H9 (cell line): ENCODE measurements around the gene DAGLB. TPM values are rescaled to one million over a fixed set of nuclear protein-coding genes. Genes with fewer than 3 reads are reported as not detected.

Source experiments
- DNase-seq: peaks from one replicate; pipeline ENCODE4 v3.0.0-alpha.2; 2017
- H2AFZ ChIP-seq: one replicate; pipeline ENCODE4 v1.6.1; 2013; ENCODE audit warnings: mild to moderate bottlenecking, low read length, control low read depth, moderate library complexity
- H2AK5ac ChIP-seq: 2 replicates; pipeline ENCODE4 v1.6.1; 2013; ENCODE audit warnings: low read length, control low read depth, mixed read lengths; ENCODE audit not compliant: insufficient read length
- H2BK120ac ChIP-seq: one replicate; pipeline ENCODE4 v1.6.1; 2013; ENCODE audit warnings: low read depth, mild to moderate bottlenecking, low read length, control low read depth, inconsistent platforms; ENCODE audit not compliant: poor library complexity, severe bottlenecking
- H2BK12ac ChIP-seq: 2 replicates; pipeline ENCODE4 v1.6.1; 2013; ENCODE audit warnings: low read length, control low read depth, mixed read lengths, low read depth; ENCODE audit not compliant: insufficient read length
- H2BK15ac ChIP-seq: 2 replicates; pipeline ENCODE4 v1.6.1; 2013; ENCODE audit warnings: low read depth, low read length, control low read depth
- H2BK20ac ChIP-seq: one replicate; pipeline ENCODE4 v1.6.1; 2013; ENCODE audit warnings: low read depth, mild to moderate bottlenecking, low read length, control low read depth, inconsistent platforms; ENCODE audit not compliant: poor library complexity, severe bottlenecking
- H2BK5ac ChIP-seq: 2 replicates; pipeline ENCODE4 v1.6.1; 2013; ENCODE audit warnings: low read length, control low read depth, mixed read lengths; ENCODE audit not compliant: insufficient read length
- H3K14ac ChIP-seq: 2 replicates; pipeline ENCODE4 v1.6.1; 2013; ENCODE audit warnings: low read length, control low read depth; ENCODE audit not compliant: insufficient read depth
- H3K18ac ChIP-seq: 2 replicates; pipeline ENCODE4 v1.6.1; 2013; ENCODE audit warnings: low read depth, mild to moderate bottlenecking, mixed read lengths, low read length, control low read depth; ENCODE audit not compliant: insufficient read length
- H3K23ac ChIP-seq: 2 replicates; pipeline ENCODE4 v1.6.1; 2013; ENCODE audit warnings: low read length, control low read depth, mixed read lengths, low read depth; ENCODE audit not compliant: insufficient read length
- H3K23me2 ChIP-seq: 2 replicates; pipeline ENCODE4 v1.6.1; 2013; ENCODE audit warnings: low read depth, mild to moderate bottlenecking, mixed read lengths, low read length, control low read depth; ENCODE audit not compliant: insufficient read length, poor library complexity, severe bottlenecking
- H3K27ac ChIP-seq: 2 replicates; pipeline ENCODE4 v1.5.1; 2013; ENCODE audit warnings: low read length, control low read depth, mixed read lengths, low read depth; ENCODE audit not compliant: insufficient read length
- H3K27me3 ChIP-seq: 2 replicates; pipeline ENCODE4 v1.6.1; 2013; ENCODE audit warnings: low read length, control low read depth, inconsistent platforms; ENCODE audit not compliant: insufficient read depth
- H3K4ac ChIP-seq: 2 replicates; pipeline ENCODE4 v1.6.1; 2013; ENCODE audit warnings: low read depth, mild to moderate bottlenecking, control low read depth, inconsistent platforms, low read length, moderate library complexity
- H3K4me1 ChIP-seq: 2 replicates; pipeline ENCODE4 v1.6.1; 2013; ENCODE audit warnings: low read length, control low read depth, inconsistent platforms; ENCODE audit not compliant: insufficient read depth
- H3K4me2 ChIP-seq: 2 replicates; pipeline ENCODE4 v1.6.1; 2013; ENCODE audit warnings: low read length, control low read depth, mixed read lengths; ENCODE audit not compliant: insufficient read length, insufficient read depth
- H3K56ac ChIP-seq: 2 replicates; pipeline ENCODE4 v1.6.1; 2013; ENCODE audit warnings: low read depth, mild to moderate bottlenecking, mixed read lengths, low read length, control low read depth; ENCODE audit not compliant: insufficient read length
- H3K79me1 ChIP-seq: 2 replicates; pipeline ENCODE4 v1.6.1; 2013; ENCODE audit warnings: low read depth, mild to moderate bottlenecking, moderate library complexity, low read length, control low read depth, inconsistent platforms; ENCODE audit not compliant: insufficient read depth, poor library complexity, severe bottlenecking
- H3K79me2 ChIP-seq: 2 replicates; pipeline ENCODE4 v1.6.1; 2013; ENCODE audit warnings: low read length, control low read depth, inconsistent platforms; ENCODE audit not compliant: insufficient read depth
- H3K9ac ChIP-seq: 2 replicates; pipeline ENCODE4 v1.6.1; 2013; ENCODE audit warnings: low read length, control low read depth, mixed read lengths; ENCODE audit not compliant: insufficient read length; ENCODE audit errors: extremely low read depth
- H3K9me3 ChIP-seq: one replicate; pipeline ENCODE4 v1.6.1; 2013; ENCODE audit warnings: low read depth, low read length, inconsistent platforms; ENCODE audit not compliant: control insufficient read depth
- H3T11ph ChIP-seq: one replicate; pipeline ENCODE4 v1.6.1; 2013; ENCODE audit warnings: mild to moderate bottlenecking, low read length, control low read depth, inconsistent platforms
- H4K20me1 ChIP-seq: one replicate; pipeline ENCODE4 v1.6.1; 2013; ENCODE audit not compliant: control insufficient read depth, insufficient read length, insufficient read depth
- H4K5ac ChIP-seq: 2 replicates; pipeline ENCODE4 v1.6.1; 2013; ENCODE audit warnings: low read depth, mild to moderate bottlenecking, mixed read lengths, low read length, control low read depth; ENCODE audit not compliant: insufficient read length
- H4K8ac ChIP-seq: replicated peaks from 2 replicates; pipeline ENCODE4 v1.6.1; 2013; ENCODE audit warnings: low read length, control low read depth, mixed read lengths, low read depth; ENCODE audit not compliant: insufficient read length
- H4K91ac ChIP-seq: 2 replicates; pipeline ENCODE4 v1.6.1; 2013; ENCODE audit warnings: low read depth, mild to moderate bottlenecking, moderate library complexity, mixed read lengths, low read length, control low read depth; ENCODE audit not compliant: insufficient read length
- H3K27ac Mint-ChIP-seq, 3 experiments: 2 replicates in 2 of 3; 3 replicates in 1 of 3; pipeline ENCODE4 v1.8.0; 2020 to 2021; ENCODE audit warnings: mixed read lengths in 3 of 3, mild to moderate bottlenecking in 1 of 3, moderate library complexity in 1 of 3
- H3K27me3 Mint-ChIP-seq: 2 replicates; pipeline ENCODE4 v1.8.0; 2021; ENCODE audit warnings: low read depth, mild to moderate bottlenecking, moderate library complexity, mixed read lengths
- H3K36me3 Mint-ChIP-seq, 3 experiments: 2 replicates in 2 of 3; 3 replicates in 1 of 3; pipeline ENCODE4 v1.8.0; 2020 to 2021; ENCODE audit warnings: low read depth in 3 of 3, mixed read lengths in 3 of 3; ENCODE audit not compliant: insufficient read depth in 1 of 3
- H3K4me1 Mint-ChIP-seq, 2 experiments: 2 replicates each; pipeline ENCODE4 v1.8.0; 2020; ENCODE audit warnings: mixed read lengths in 2 of 2
- H3K4me3 Mint-ChIP-seq, 2 experiments: 2 replicates in 1 of 2; 3 replicates in 1 of 2; pipeline ENCODE4 v1.8.0; 2020 to 2021; ENCODE audit warnings: mild to moderate bottlenecking in 2 of 2, mixed read lengths in 2 of 2, moderate library complexity in 1 of 2
- H3K9me3 Mint-ChIP-seq, 2 experiments: 2 replicates in 1 of 2; 3 replicates in 1 of 2; pipeline ENCODE4 v1.8.0; 2020; ENCODE audit warnings: mild to moderate bottlenecking in 2 of 2, mixed read lengths in 2 of 2, moderate library complexity in 1 of 2
- CTCF ChIP-seq: fragments of 200-600 bp; sonication (generic); conservative IDR thresholded peaks from 3 replicates; pipeline ENCODE4 v1.8.0; 2021; ENCODE audit warnings: antibody characterized with exemption, mild to moderate bottlenecking
- WGBS: extraction: QIAGEN DNeasy Blood & Tissue Kit; methylation state at CpG from one replicate; pipeline ENCODE4 v1.1.7; 2013; ENCODE audit warnings: missing lambda C conversion rate, low lambda C conversion rate, mixed read lengths; ENCODE audit not compliant: insufficient read length; ENCODE audit errors: extremely low coverage; 5-methylcytosine and 5-hydroxymethylcytosine counted together
- total RNA-seq: library from RNA; stranded (reverse); gene quantifications from 2 replicates; pipeline ENCODE4 v1.2.1, GENCODE V29; 2021

The DAGLB gene
- total RNA-seq, 1 experiment from 2014 or later = 46.4 TPM

GRCh38 chr7:6444516-6445269 is 3.1 kb downstream of the DAGLB start:
- Histone ChIP-seq H3K23me2 (peaks cover 3% of the 10 kb centered on the region), H3K18ac (no peak overlapping the region), H2AFZ (no peak overlapping the region), H3K14ac (no peak overlapping the region), H3K9ac (no peak overlapping the region), H3K4me1 (no peaks in the 10 kb centered on the region; the same call in 1 of the 2 replicates), H3K4ac (no peak overlapping the region), H2BK120ac (no peak overlapping the region), H3K27ac (no peak overlapping the region), H3K79me2 (peaks cover 16% of the 10 kb centered on the region; the same call in 1 of the 2 replicates), H4K8ac (no peak overlapping the region), H4K20me1 (no peaks in the 10 kb centered on the region), H3K4me2 (no peak overlapping the region), H3K9me3 (no peaks in the 10 kb centered on the region), H3T11ph (no peak overlapping the region), H3K79me1 (no peaks in the 10 kb centered on the region), H3K27me3 (no peaks in the 10 kb centered on the region), H3K23ac (no peak overlapping the region), H2BK15ac (no peak overlapping the region), H4K91ac (no peak overlapping the region), H3K56ac (no peak overlapping the region), H2BK12ac (no peak overlapping the region), H4K5ac (no peak overlapping the region), H2BK5ac (no peak overlapping the region), H2AK5ac (no peak overlapping the region), H2BK20ac (no peak overlapping the region)
- no peaks in the 10 kb centered on the region; a peak in 1 of 5 replicates for H3K9me3 Mint-ChIP-seq
- WGBS = no CpG with 5 or more reads among the region's 13 CpGs
- no peaks in the 10 kb centered on the region for H3K27me3 Mint-ChIP-seq
- H3K4me3 Mint-ChIP-seq = no peak overlapping the region
- H3K27ac Mint-ChIP-seq = peak overlapping the region in 1 of 3 experiments; percentile 70; a peak in 2 of 7 replicates
- DNase-seq = no peak
- TF ChIP-seq CTCF = no peak
- peaks cover 6 to 20% of the 10 kb centered on the region in 2 experiments for H3K4me1 Mint-ChIP-seq
- H3K36me3 Mint-ChIP-seq = peaks cover 40 to 63% (median 52%) of the 10 kb centered on the region in 3 experiments
